GM19351 (cell line): ENCODE measurements around the gene DEGS2.
A peak's percentile ranks its signal among the peaks of the same experiment; 100 is the strongest.
"Not testable (repeated sequence)": the region's sequence is repeated elsewhere in the genome, so short reads cannot be mapped to it uniquely, and the experiment has no call there.

ENCODE experiments used
- ATAC-seq: cut with Tn5 transposase; IDR thresholded peaks from one replicate; pipeline ENCODE4 v1.9.1; 2021; ENCODE audit warnings: mild to moderate bottlenecking, moderate library complexity; ENCODE audit not compliant: unreplicated experiment

DEGS2 gene

DNA sequence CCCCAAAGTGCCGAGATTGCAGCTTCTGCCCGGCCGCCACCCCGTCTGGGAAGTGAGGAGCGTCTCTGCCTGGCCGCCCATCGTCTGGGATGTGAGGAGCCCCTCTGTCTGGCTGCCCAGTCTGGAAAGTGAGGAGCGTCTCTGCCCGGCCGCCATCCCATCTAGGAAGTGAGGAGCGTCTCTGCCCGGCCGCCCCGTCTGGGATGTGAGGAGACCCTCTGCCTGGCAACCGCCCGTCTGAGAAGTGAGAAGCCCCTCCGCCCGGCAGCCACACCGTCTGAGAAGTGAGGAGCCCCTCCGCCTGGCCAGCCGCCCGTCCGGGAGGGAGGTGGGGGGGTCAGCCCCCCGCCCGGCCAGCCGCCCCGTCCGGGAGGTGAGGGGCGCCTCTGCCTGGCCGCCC, 21.2 kb upstream of the DEGS2 start:
- ATAC-seq: not testable (repeated sequence)

DNA sequence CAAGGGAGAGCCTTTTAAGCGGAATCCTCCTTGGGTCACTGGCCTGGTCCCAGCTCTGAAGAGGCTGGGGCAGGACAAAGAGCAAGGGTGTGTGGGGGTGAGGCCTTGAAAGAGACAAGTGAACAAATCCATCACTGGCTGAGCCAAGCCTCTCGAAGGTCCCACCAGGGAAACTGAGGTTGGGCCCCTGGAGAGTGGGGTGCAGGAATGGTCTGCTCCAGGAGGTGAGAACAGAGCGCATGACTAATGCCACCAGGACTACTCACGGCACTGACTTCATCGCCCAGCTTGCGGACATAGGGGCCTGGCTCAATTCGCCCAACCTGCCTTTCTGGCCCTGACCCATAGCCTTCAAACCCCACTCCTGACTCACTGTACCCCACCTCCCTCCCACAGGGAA, 19.2 kb upstream of the DEGS2 start:
- ATAC-seq: no peak

DNA sequence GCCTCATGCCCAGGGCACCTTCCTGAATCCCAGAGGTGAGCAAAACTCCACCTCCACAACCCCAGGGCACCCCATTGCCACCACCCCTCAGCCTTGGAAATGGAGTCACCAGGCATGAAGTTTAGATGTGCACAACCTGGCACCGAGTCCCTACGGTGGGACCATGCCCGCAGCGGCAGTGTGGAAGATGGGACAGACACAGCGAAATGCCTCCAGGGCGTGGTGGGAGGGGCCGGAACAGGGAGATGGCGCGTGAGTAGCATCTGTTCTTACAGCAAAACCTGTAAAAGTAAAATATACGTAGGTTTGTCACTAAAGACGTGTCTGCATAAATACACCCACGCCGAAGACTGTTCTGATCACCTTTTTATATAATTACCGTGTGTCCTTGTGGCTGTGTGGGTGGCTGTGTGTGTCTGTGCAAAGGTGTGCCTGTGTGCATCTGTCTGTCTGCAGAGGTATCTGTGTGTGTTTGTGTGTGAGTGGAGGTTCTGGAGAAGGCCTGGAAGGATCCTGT, 17.4 kb upstream of the DEGS2 start:
- no peak for ATAC-seq

DNA sequence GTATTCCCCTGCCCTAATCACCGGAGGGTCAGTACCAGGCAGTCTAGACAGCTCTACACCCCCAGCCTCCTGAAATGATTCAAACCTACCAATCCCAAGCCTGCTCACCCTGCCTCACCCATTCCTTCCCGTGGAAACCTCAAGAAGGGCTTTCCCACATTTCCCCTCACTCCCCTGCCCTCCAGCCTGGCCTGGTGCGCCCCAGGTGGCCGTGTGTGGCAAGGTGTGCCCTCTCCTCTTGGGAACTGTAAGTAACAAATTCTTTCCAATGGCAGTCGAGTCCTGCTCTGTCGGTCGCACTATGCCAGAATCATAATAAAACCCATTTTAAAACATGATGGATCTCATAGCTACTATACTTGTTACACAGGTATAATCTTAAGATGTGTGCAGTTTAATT, 13.9 kb upstream of the DEGS2 start:
- no peak for ATAC-seq

DNA sequence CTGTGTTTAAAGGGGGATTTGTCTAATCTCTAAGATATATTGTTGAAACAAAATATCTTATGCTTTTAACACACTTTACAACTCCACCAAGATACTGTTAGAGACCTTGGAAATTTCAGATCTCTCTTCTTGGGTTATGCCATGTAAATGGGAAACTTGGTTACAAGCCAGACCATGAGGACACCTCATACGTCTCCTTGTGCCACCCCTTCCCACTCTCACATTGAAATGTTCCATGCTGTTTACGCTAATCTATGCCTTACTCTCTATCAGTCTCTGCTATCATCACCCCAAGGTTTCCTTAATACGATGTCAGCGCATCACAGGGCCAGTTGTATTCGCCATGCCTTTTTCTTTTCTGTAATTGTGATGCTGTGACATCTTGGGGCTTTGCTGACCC, 13.4 kb upstream of the DEGS2 start:
- no peak for ATAC-seq

DNA sequence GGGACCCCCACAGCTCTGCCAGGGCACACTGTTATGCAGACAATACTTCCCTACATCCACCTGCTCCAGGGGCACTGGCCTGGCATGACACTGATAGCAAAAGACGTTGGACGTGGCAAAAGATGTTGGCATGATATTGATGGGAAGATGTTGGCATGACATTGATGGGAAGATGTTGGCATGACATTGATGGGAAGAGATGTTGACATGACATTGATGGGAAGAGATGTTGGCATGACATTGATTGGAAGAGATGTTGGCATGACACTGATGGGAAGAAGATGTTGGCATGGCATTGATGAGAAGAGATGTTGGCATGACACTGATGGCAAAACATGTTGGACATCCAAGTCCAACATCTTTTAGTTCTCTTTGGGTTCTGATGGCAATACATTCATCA, 11.4 kb upstream of the DEGS2 start:
- ATAC-seq: no peak

DNA sequence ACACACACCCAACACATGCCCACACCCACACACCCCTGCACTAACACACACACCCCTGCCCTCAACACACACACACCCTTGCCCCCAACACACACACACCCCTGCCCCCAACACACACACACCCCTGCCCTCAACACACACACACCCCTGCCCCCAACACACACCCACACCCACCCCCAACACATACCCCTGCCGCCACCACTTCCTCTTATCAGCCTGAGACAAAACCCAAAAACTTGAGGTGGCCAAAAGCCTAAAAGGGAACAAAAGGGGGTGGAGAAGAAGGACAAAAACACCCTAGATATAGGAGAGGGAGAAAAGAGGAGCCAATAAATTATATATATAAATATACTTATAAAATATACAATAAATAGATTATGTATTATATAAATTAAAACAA, 9.1 kb upstream of the DEGS2 start:
- no peak for ATAC-seq

DNA sequence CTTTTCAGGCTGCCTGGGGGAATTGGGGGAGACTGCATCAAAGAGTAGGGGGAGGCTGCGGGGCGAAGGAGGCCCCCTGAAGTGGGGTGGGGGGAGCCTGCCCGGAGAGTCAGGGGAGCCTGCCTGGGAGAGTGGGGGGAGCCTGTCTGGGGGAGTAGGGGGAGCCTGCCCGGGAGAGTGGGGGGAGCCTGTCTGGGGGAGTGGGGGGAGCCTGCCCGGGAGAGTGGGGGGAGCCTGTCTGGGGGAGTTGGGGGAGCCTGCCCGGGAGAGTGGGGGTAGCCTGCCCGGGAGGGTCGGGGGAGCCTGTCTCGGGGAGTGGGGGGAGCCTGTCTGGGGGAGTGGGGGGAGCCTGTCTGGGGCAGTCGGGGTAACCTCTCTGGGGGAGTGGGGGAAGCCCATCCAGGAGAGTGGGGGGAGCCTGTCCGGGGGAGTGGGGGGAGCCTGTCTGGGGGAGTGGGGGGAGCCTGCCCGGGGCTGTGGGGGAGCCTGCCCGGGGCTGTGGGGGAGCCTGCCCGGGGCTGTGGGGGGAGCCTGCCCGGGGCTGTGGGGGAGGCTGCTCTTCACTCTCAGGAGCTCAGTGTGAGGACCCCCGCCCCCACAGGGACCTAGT, 6.5 kb upstream of the DEGS2 start:
- ATAC-seq: no peak

DNA sequence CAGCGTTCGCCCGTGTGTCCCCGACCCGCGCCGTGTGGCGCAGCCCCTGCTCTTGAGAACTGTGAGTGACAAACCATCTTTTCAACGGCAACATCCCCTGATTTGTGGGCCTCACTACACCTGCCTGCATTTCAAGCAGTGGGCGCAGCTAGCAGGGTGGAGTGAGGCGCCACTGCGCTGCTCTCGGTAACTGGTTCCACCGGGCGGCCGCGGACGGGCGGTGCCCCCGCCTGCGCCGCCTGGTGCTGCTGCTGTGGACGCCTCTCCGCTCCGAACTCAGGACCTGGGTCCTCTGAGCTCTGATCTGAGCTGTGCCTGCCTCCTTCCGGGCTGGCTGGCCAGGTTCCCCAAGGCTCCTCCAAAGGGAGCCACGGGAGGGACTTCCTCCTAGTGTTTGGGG, 5.9 kb upstream of the DEGS2 start:
- ATAC-seq: no peak

DNA sequence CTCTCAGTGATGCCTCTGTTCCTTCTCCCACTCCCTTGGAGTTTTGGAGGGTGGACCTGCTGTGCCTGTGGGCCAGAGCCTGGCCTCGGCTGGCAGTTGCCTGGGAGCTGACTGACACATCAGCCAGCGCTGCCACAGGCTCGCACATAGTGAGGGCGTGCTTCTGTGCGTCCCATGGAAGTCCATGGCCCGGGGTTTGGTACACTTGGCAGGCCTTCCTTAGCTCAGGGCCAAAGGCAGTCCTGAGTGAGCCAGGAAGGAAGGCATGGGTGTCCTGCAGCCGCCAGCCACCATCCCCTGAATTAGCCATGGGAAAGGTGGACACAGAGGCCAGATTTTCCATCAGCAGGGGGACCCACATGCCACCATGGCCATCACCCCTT, 1.1 kb upstream of the DEGS2 start:
- ATAC-seq: no peak

DNA sequence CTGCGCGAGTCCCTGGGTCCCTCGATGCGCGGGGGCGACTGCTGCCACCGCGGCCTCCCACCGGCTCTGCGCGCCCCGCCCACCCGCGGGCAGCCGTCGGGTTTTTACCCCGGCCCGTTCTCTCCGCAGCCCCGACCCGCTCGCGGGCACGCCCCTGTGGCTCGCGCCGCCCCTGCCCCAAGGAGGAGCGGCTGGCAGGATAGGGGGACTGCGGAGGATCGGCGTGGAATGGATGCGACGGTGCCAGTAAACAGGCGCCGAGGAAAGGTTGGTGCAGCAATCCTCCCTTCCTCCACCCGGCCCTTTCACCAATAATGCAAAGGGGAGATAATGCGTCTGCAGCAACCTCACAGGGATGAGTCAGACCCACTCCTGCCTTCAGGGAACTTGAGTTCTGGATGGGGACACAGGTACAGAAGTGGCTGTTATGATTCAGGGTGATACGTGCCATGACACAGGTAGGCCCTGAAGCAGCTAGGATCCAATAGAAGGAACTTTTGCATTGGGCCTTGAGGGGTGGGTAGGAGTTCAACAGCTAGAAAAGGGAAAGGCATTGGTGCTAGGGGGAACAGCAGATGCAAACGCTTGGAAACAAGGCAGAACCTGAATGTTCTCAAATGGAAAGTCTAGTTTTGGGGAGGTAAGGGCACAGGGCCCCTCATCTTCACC, 554 bp upstream of the DEGS2 start:
- ATAC-seq: peak; percentile 16

DNA sequence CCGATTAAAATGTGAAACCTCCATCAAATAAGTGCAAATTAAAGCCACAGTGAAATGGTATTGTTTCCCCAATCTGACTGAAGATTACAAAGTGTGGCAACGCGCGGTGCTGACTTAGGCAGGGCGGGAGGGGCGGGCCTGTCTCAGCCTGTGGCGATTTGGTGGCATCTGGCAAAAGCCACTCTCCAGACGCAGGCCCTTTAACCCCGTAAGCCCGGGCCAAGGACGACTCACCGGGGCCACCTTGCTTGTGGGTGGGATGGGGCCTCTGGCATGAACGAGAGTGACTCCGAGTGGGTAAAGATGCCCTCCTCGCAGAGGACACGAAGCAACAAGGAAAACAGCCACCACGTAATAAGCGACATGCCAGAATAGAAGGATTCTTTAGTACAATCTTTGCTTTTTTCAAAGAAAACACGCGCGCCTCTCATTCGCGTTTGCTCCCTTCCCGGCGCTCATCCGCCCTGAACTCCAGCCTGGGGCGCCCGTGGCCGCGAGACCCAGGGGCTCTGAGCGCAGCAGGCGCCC, 815 bp downstream of the DEGS2 start:
- no peak for ATAC-seq

DNA sequence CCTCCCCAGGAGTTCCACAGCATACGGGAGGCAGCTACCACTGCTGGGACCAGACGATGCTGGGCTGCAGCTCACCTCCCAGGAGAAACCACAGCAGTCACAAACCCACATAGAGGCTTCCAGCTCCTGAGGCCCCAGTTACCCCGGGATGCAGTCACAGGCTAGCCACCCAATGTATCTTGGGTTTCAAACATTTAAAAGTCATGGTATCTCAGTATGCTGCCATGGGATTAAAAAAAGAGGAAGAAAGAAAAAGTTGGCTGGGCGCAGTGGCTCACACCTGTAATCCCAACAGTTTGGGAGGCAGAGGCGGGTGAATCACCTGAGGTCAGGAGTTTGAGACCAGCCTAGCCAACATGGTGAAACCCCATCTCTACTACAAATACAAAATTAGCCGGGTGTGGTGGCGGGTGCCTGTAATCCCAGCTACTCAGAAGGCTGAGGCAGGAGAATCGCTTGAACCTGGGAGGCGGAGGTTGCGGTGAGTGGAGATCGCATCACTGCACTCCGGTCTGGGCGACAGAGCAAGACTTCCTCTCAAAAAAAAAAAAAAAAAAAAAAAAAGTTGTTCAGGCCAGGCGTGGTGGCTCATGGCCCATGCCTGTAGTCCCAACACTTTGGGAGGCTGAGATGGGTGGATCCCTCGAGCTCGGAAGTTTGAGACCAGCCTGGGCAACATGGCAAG, 1.8 kb downstream of the DEGS2 start:
- ATAC-seq: not testable (repeated sequence)

DNA sequence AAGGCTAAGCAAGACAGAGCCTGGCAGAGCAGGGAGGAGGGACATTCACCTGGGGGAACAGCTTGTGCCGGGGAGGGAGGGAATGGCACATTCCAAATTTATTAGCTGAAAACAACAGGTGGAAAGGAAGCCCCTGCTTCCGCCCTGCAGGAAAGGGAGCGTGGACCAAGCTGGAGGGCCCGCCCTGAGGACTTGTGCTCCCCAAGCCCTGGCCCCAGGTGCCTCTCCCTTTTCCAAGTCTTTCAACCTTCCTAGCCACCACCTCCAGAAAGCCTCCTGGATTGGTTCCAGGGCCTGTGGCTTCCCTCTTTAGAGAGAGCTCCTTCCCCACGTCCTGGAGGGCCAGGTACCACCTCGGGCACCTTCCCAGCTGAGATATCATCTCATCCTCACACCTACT, 2.7 kb downstream of the DEGS2 start:
- no peak for ATAC-seq

DNA sequence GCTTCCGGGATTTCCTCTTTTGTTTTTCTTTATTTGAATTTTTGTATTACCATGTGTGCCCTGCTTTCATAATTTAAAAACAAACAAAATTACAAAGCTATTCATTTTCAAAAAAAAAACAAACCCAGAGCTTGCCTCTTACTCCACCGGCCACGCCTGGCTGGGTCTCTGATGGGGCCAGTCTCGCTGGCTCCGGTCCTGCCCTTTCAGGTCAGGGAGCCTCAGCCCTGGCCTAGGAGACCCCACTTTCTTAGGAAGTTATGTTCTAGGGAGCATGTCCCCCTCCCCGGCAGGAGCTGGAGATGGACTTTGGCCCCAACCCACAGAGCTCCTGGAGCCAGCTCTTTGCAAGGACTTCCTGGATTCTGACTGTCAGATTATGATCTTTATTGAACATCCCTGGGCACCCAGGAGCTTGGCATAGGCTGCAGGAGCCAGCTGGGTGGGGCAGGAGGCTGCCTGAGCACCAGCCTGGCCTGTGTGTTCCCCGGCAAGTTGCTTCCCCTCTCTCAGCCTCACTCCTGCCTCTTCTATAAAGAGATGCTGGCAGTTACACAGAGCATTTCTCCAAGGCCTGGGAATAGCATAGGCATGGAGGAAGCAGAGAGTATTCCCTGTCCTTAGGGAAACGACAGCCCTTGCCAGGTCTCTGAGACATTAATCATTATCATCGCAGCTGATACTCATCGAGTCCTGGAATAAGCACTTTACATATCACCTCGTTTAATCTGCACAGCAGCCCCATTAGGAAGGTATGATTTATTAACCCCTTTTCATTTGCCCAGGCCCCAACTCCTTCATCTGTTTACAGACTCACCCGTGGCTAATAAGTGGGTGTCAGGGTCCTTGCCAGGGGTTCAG, 3.5 kb downstream of the DEGS2 start:
- no peak for ATAC-seq

DNA sequence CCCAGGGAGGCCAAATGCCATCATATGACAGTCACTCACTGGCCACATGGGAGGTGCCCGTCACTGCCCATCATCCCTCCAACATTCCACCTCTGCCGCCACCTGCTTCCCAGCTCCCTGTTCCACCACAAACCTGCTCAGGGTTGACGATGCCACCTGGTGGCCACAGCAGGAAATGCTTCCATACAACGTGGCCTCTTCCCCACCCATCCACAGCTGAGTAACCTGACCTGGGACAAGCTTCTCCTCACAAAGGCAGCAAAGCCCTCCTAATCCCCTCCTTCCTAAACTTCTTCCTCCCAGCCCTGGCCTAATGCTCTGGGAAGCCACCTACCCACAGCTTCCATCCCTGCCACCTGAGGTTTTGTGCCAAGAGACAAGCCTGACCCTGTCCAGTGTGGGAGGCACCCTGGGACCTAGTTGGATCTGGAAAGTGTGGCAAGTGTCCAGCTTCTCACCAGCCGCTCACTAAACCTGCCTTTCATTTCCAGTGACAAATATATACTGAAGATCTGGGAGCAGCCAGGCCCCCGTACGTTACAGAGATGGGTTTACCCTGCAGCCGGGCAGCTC, 4.3 kb downstream of the DEGS2 start:
- no peak for ATAC-seq

DNA sequence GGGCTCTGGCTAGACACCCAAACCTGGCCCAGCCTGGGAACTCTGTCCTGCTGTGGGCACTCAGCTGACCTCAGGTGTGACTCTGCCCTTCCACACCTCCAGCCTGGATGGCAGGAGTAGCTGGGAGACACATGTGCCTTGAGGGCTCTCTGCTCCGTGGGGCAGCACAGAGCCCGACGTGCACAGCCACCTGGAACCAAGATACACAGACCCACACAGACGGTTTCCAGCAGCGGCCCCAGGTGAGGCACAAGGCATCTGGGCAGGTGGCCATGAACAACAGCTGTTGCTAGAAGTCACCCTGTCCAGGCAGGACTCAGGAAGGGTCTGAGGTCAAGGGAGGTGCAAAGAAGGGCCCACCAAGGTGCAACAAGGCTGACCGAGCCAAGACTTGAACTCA, 5.9 kb downstream of the DEGS2 start:
- ATAC-seq: no peak

DNA sequence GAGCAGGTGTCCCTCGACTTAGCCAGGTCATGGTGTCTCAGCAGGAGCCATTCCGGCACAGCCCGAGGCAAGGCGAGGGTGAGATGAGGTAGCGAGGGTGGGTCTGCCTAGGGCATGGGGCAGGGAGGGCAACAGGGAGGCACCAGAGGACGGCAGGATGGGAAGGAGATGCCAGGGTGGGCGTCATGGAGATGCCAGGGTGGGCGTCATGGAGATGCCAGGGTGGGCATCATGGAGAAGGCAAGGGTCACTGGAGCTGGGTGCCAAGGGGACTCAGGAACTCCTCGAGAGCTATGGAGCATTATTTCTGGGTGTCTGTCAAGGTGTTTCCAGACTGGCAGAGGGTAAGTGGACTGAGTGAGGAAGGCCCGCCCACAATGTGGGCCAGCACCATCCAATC, 7.4 kb downstream of the DEGS2 start:
- no peak for ATAC-seq

DNA sequence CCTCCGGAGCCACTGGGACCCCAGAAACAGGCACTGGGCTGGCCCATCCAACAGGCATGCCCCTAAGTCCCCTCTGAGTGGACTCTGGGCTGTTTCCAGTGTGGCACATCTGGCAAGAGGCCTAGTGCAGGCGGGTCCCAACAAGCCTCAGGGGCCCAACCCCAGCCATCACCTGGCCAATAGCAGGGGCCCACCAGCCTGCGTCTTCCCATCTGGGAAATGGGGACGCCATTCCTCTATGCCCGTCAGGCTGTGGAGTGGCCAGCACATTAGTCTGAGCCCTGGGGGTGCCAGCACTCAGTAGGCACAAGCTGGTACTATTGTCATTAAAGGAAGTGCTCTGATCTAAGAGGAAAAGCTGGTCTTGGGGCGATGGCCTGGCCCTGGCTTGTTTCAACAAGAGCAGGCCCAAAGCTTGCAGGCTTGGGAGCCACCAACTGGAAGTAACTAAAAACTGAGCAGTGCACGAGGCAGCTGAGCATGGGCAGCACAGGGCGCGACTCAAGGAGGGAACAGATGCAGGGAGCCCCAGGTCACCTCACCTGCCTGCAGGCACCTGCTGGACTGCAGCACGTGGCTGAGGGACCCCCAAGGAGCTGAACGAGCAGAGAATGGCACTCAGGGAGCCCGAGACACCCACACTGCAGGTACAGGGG, 8.4 kb downstream of the DEGS2 start:
- ATAC-seq: no peak
